NCI-H510A (cell line): ENCODE results near the gene JPH3.

ENCODE experiments used
- DNase-seq: peaks from one replicate; lab custom pipeline; 2025; lab: John Stamatoyannopoulos, UW

The JPH3 gene

DNA sequence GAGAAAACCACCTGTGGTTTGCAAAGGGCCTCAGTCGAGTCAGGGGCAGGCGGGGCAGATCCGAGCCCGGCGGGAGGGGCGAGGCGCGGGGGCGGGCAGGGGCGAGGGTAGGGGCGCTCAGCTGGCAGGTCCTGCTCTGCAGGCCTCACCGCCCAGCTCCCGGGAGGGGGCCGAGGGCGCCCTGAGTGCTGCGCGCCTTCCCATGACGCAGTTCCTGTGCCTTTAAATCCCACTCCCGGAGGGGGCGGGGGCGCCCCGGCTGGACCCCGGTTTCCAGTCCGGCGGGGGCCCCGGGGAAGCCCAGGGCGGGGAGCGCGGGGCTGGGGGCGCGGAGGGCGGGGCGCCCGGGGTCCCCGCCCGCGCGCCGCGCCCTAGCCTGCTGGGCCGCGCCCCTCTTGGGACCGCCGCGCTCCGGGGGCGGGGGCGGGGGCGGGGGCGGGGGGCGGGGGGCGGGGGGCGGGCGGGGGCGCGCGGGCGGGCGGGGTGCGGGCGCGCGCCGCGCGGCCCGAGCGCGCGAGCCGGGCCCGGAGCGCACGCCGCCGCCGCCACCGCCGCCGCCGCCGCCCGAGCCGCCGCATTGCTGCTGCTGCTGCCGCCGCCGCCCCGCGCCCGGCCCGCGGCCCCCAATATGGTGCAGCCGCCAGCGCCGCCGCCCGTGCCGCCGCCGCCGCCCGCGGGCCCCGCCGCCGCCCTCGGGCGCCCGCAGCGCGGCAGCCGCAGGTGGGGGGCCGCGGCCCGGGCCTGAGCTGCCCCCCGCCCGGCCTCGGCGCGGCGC lies at the start of gene JPH3:
Gene JPH3 (plus strand): TSS at position 508 of the 775 bp plus-strand sequence. CDS start 639 bp downstream, outside the sequence.
- no peak for DNase-seq

GRCh38 chr16:87552772-87553573 lies 49.3 kb upstream of the JPH3 start:
- DNase-seq, result no peak

- DNase-seq, result no peak
Observed at GRCh38 chr16:87554754-87555427, 47.4 kb upstream of the JPH3 start.

DNA sequence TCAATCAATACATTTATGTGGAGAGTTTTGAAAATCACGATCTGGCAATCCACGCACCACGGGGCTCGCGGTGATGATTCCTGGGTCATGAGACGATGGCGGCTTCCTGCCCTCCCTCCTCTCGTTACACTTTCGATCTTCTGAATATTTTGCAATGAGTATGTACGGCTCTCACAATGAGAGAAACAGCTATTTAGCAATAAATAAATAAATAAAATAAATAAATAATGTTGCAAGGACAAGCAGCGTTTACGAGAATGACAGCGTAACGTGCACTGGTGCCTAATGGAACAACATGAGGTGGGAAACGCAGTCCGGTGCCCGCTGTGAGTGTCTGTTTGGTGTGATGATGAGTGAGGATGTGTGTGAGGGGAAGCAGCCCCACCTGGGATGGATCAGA lies 46.7 kb upstream of the JPH3 start:
- DNase-seq, result no peak

GRCh38 chr16:87556941-87557459 lies 45.3 kb upstream of the JPH3 start:
- DNase-seq, result no peak

DNA sequence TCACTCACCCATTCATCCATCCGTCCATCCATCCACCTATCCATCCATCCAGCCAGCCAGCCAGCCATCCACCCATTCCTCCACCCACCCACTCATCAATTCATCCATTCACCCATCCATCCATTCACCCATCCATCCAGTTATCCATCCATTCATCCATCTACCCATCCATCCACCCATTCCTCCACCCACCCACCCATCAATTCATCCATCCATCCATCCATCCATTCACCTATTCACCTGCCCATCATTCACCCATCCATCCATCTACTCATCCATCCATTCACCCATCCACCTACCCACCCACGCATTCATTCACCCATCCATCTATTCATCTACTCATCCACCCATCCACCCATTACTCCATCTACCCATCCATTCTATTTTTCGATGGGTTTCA lies 43.6 kb upstream of the JPH3 start:
- DNase-seq, result no peak

GRCh38 chr16:87559945-87560344 lies 42.4 kb upstream of the JPH3 start:
- no peak for DNase-seq

DNA sequence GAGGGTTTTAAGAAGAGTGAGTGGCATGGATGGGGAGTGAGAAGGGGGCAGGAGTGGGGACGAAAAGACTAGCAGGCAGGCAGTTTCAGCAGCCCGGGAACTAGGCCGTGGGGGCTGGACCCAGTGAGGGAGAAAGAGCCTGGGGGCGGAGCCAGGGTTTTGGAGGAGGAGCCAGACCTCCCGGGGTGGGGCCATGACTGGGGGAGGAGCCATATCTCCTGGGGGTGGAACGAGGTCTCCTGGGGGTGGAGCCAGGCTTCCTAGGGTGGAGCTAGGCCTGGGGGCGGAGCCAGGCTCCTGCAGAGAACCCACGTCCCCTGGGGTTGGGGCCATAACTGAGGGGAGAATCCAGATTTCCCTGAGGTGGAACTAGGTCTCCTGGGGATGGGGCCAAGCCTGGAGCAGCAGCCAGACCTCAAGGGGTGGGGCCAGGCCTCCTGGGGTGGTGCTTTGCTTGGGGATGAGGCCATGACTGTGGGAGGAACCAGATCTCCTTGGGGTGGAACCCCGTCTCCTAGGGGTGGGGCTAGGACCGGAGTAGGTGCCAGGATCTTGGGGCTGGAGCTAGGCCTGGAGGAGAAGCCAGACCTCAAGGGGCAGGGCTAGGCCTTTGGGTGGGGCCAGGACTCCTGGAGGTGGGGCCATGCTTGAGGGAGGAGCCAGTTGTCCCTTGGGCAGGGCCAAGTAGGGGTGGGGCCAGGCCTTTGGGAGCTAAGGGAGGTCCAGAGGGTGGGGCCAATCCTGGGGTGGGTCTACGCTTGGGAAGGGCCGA lies 41.7 kb upstream of the JPH3 start:
- DNase-seq, result no peak

- no peak for DNase-seq
Observed at GRCh38 chr16:87561200-87562105, 40.9 kb upstream of the JPH3 start.

DNA sequence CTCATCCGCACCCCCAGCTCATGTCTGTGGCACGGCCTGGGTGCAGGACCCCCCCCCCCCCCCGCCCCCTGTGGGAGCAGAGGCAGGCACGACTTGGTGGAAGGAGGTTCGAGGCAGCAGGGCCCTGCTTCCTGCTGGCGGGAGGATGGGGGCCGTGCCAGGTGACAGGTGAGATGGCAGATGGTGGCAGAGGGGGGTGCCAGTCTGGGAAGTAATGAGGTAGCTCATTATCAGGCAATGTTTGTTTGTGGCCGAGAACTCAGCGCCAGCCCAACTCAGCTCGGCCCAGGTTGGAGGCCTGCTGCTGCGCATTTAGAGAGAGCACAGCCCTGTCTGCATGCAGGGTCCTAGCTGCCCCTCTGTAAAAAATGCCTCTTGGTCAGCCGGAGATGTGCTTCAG lies 40.1 kb upstream of the JPH3 start:
- no peak for DNase-seq

DNA sequence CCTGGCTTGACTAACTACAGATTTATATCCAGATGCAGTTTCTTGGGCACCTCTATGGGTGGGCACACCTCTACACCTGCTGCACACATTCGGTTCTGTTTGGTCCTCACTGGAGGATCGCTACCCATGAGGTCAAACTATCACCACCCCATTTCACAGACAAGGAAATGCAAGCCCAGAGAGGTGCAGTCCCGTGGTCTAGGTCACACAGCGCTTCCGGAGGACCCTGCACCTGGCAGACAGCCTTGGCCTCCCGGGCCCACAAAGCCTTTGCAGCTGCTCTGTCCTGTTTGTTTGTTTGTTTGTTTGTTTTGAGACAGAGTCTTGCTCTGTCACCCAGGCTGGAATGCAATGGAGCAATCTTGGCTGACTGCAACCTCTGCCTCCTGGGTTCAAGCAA lies 39.3 kb upstream of the JPH3 start:
- DNase-seq, result no peak

DNA sequence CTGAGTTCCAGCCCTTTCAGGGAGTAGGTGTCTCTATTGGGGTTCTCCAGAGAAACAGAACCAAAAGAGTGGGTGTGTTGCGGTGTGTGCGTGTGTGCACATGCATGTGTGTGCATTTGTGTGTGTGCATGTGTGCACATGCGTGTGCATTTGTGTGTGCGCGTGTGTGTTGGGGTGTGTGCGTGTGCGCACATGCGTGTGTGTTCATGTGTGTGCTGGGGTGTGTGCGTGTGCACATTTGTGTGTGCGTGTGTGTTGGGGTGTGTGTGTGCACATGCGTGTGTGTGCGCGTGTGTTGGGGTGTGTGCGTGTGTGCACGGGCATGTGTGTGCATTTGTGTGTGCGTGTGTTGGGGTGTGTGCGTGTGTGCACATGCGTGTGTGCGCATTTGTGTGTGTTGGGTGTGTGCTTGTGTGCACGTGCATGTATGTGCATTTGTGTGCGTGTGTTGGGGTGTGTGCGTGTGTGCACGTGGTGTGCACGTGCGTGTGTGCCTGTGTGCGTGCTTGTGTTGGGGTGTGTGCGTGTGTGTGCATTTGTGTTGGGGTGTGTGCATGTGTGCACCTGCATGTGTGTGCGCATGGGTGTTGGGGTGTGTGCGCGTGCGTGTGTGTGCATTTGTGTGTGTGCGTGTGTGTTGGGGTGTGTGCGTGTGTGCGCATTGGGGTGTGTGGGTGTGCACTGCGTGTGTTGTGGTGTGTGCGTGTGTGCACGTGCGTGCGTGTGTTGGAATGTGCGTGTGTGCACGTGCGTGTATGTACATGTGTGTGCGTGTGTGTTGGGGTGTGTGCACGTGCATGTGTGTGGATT lies 38.4 kb upstream of the JPH3 start:
- no peak for DNase-seq

DNA sequence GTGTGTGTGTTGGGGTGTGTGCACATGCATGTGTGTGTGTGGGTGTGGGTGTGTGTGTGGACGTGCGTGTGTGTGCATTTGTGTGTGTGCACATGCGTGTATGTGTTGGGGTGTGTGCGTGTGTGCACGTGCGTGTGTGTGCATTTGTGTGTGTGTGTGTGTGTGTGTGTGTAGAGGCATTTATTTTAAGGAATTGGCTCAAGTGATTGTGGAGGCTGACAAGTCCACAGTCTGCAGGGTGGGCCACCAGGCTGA lies 37.9 kb upstream of the JPH3 start:
- no peak for DNase-seq

- no peak for DNase-seq
Observed at GRCh38 chr16:87569601-87570571, 32.4 kb upstream of the JPH3 start.

GRCh38 chr16:87570572-87570937 lies 31.8 kb upstream of the JPH3 start:
- no peak for DNase-seq

DNA sequence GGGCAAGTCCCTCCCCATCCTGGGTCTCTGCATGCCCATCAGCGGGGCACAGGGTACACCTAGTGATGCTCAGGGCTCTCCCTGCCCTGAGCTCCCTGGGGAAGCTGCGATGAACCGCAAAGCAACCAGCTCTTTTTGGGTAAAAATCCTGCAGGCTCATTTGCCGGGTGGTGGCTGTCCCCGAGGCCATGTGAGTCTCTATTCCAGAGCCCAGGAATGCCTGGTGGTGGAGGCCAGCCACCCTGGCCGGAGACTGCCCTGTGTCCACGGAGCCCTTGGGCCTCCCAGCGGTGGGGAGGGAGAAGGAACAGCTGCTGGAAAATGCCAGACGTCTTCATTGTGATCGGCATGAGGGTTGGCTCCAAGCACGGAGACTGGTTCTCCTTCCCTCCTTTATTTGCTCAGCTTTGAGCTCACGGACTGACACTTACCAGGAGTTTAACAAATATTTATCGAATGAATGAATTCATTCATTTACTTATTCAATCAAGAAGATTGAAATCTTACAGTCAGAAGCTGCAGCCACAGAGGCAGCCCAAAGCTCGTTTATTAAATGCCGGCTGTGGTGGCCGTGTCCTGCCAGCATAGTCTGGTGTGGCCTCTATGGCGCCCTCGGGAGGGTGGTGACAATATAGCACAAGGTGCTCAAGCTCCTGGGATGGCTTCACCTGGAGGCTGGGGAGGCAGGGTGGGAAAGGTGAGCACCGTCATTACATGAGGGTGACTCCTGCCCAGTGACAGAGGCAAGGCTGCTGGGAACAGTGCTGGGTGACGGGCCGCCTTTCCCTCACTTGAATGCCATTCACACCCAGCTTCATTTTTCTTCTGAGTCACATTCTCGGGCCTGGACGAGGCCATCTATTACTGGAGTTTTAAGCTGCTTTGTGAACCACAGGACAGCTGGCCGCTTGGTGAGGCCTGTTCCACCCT lies 31.1 kb upstream of the JPH3 start:
- DNase-seq, result no peak

- no peak for DNase-seq
Observed at GRCh38 chr16:87571868-87572244, 30.5 kb upstream of the JPH3 start.

DNA sequence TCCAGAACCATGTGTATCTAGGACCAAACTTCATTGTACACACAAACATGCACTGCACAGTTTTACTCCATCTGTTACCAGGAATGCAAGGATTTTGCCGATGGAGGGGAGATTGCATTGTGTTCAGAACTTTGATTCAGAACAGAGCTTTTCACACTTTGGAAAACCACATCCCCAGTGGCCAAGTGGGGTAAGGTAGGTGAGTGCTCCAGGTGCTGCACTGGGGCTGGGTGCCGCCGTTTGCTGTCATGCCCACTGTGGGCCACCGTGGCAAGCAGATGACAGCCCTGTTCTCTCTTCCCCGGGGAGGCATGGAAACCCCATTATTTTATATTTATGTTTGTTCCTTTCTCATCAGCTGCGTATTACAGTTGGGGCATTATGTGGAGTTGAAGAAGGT lies 29.3 kb upstream of the JPH3 start:
- no peak for DNase-seq
